TTC549 (cell line): ENCODE data around the gene GALNT2.

ENCODE experiments used
- FAIRE-seq: peaks from 2 replicates; lab custom pipeline; 2012; peaks lifted over from hg19 to GRCh38; lab: Jason Lieb, UNC

The GALNT2 gene

GRCh38 chr1:230280906-230281413, 213.9 kb downstream of the GALNT2 start:
- FAIRE-seq = no peak

GRCh38 chr1:230281556-230281955, 214.5 kb downstream of the GALNT2 start:
- FAIRE-seq = no peak

- FAIRE-seq = no peak
These were observed 215.1 kb downstream of the GALNT2 start for GRCh38 chr1:230282157-230282556.

- FAIRE-seq = no peak
These were observed 216.6 kb downstream of the GALNT2 start for GRCh38 chr1:230283678-230284077.

GRCh38 chr1:230284891-230285290, 217.9 kb downstream of the GALNT2 start:
- no peak for FAIRE-seq

- no peak for FAIRE-seq
These were observed 218.3 kb downstream of the GALNT2 start for GRCh38 chr1:230285351-230285750.

GRCh38 chr1:230286166-230286889, 219.3 kb downstream of the GALNT2 start:
- FAIRE-seq = no peak

- no peak for FAIRE-seq
These were observed 219.8 kb downstream of the GALNT2 start for GRCh38 chr1:230286890-230287269.

GRCh38 chr1:230287674-230288315, 220.8 kb downstream of the GALNT2 start:
- no peak for FAIRE-seq

- FAIRE-seq = no peak
These were observed 221.8 kb downstream of the GALNT2 start for GRCh38 chr1:230288641-230289349.

- no peak for FAIRE-seq
These were observed 222.3 kb downstream of the GALNT2 start for GRCh38 chr1:230289350-230289644.

- FAIRE-seq = no peak
These were observed 224.9 kb downstream of the GALNT2 start for GRCh38 chr1:230291731-230292620.

- FAIRE-seq = no peak
These were observed 225.8 kb downstream of the GALNT2 start for GRCh38 chr1:230292689-230293389.

GRCh38 chr1:230293390-230293700, 226.3 kb downstream of the GALNT2 start:
- no peak for FAIRE-seq

GRCh38 chr1:230295367-230295766, 228.3 kb downstream of the GALNT2 start:
- FAIRE-seq = no peak

GRCh38 chr1:230299191-230300006, 232.4 kb downstream of the GALNT2 start:
- FAIRE-seq = no peak

- FAIRE-seq = no peak
These were observed 233.6 kb downstream of the GALNT2 start for GRCh38 chr1:230300322-230301301.

- no peak for FAIRE-seq
These were observed 234.3 kb downstream of the GALNT2 start for GRCh38 chr1:230301322-230301721.

- FAIRE-seq = no peak
These were observed 234.8 kb downstream of the GALNT2 start for GRCh38 chr1:230301822-230302221.

GRCh38 chr1:230303069-230303468, 236.0 kb downstream of the GALNT2 start:
- no peak for FAIRE-seq
